Kidney epithelial cell (primary cell): ENCODE data around the gene GPC6. TPM values are rescaled to one million over a fixed set of nuclear protein-coding genes. Genes with fewer than 3 reads are reported as not detected.

ENCODE experiments used
- DNase-seq: peaks from one replicate; pipeline ENCODE4 v3.0.0-alpha.2; 2010; ENCODE audit warnings: low read depth
- H3K27me3 ChIP-seq: 2 replicates; pipeline ENCODE4 v1.6.0; 2011; ENCODE audit warnings: low read length; ENCODE audit not compliant: control insufficient read depth, insufficient read depth
- H3K36me3 ChIP-seq: 2 replicates; pipeline ENCODE4 v1.5.1; 2011; ENCODE audit warnings: low read length; ENCODE audit not compliant: control insufficient read depth, insufficient read depth
- H3K4me3 ChIP-seq: 2 replicates; pipeline ENCODE4 v1.5.1; 2011; ENCODE audit warnings: low read depth, mild to moderate bottlenecking, control low read depth, low read length
- CTCF ChIP-seq: IDR thresholded peaks from 2 replicates; pipeline ENCODE4 v1.5.1; 2011; ENCODE audit warnings: mild to moderate bottlenecking, moderate library complexity, low read length, control low read depth, inconsistent platforms; ENCODE audit not compliant: insufficient read depth, poor library complexity, severe bottlenecking
- total RNA-seq: library from RNA; depleted of rRNA; stranded (reverse); fragments of >200 nt; gene quantifications from 2 replicates; pipeline ENCODE4 v1.2.3, GENCODE V29; 2015

Gene GPC6
- total RNA-seq, 1 donor from 2014 or later = 62.7 TPM

GRCh38 chr13:93505104-93505952 is 278.7 kb downstream of the GPC6 start:
- no peak for DNase-seq
- Histone ChIP-seq H3K36me3 (no peaks in the 10 kb centered on the region), H3K4me3 (no peak overlapping the region), H3K27me3 (no peaks in the 10 kb centered on the region)
- TF ChIP-seq CTCF = no peak

DNA sequence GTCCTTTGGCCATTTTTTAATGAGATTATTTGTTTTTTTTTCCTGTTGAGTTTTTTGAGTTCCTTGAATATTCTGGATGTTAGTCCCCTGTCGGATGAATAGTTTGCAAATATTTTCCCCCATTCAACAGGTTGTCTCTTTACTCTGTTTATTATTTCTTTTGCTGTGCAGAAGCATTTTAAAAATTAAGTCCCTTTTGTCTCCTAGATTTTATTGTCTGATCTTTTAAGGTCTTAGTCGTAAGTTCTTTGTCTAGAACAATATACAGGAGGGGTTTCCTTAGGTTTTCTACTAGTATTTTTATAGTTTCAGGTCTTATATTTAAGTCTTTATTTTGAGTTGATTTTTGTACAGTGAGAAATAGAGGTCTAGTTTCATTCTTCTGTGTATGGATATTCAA is 284.4 kb downstream of the GPC6 start:
- no peak for TF ChIP-seq CTCF
- no peak for DNase-seq
- H3K4me3 ChIP-seq = no peak overlapping the region
- H3K36me3 ChIP-seq = no peaks in the 10 kb centered on the region
- H3K27me3 ChIP-seq = no peaks in the 10 kb centered on the region

DNA sequence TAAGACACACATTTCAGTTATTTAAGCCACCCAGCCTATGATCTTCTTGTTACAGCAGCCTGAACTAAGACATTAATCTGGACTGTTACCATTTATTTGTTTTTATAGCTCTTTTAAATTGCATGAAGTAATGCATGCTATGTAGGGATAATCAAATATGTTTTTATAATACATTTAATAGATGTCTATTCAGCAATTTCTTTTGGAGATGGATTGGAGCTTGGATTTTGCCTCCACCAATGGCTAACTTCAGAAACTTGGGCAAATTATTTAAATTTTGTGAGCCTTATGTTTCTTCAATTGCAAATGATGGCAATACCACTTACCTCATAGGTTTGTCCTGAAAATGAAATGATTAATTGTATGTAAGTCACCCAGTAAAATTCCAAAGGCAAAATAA is 288.7 kb downstream of the GPC6 start:
- H3K36me3 ChIP-seq = no peaks in the 10 kb centered on the region
- no peak for TF ChIP-seq CTCF
- DNase-seq = no peak
- no peak overlapping the region for H3K4me3 ChIP-seq
- no peaks in the 10 kb centered on the region for H3K27me3 ChIP-seq

DNA sequence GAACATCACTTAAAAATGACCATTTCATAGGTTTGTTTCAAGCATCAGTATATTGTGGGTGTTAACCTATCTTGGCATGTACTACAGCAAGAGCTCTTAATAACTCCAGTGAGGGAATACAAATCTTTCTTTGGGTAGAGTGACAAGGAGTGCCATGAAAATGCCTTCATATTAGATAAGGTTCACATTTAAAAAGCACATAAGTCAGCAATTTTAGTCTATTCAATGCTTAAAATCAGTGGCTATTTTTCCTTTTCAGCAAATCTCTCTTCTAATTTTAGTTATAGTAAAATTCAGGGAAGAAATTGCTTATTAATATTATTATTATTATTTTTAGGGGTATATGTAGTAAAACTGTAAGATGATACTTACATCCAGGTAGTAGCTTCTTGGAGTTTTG is 291.1 kb downstream of the GPC6 start:
- no peak for TF ChIP-seq CTCF
- DNase-seq = no peak
- H3K27me3 ChIP-seq = no peaks in the 10 kb centered on the region
- H3K36me3 ChIP-seq = no peaks in the 10 kb centered on the region
- H3K4me3 ChIP-seq = no peak overlapping the region

DNA sequence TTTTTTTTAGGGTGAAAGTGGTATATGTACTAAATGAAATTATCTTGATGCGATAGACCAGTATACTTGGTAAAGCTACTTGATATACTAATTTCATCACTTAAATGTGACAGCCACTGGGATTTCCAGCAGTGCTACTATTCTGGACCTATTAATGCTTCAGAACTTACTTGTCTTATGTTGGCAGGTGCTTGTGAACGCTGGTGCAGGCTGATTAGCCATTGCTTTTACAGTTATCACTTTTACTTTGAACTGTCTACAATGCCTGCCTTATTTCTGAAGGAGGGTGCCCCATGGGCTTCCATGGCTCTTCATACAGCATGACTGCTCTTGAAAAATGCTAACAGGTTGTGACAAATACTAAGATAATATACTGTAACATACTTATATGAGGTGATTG is 294.7 kb downstream of the GPC6 start:
- no peak for TF ChIP-seq CTCF
- H3K27me3 ChIP-seq = no peaks in the 10 kb centered on the region
- no peak for DNase-seq
- H3K4me3 ChIP-seq = no peak overlapping the region
- no peaks in the 10 kb centered on the region for H3K36me3 ChIP-seq

GRCh38 chr13:93522501-93522900 is 295.9 kb downstream of the GPC6 start:
- Histone ChIP-seq H3K4me3 (no peak overlapping the region), H3K27me3 (no peaks in the 10 kb centered on the region), H3K36me3 (no peaks in the 10 kb centered on the region)
- DNase-seq = peak; percentile 19
- TF ChIP-seq CTCF = no peak
